Ovary (tissue), 9 donors: Measurements from ENCODE around the gene POLR3E. TPM values are rescaled to one million over a fixed set of nuclear protein-coding genes. Genes with fewer than 3 reads are reported as not detected.

Source experiments
- DNase-seq, 5 donors: peaks; one replicate each; pipeline ENCODE4 v3.0.0-alpha.2; 2019 to 2020
- H3K27ac ChIP-seq, 2 donors: fragments of 200-600 bp; one replicate each; pipeline versions ENCODE4 v1.5.1 to v1.8.0; 2019 to 2022
- H3K27me3 ChIP-seq: fragments of 200-600 bp; one replicate; pipeline ENCODE4 v1.8.0; 2022
- H3K36me3 ChIP-seq: fragments of 200-600 bp; sonication (generic); one replicate; pipeline ENCODE4 v1.5.1; 2019
- H3K4me1 ChIP-seq: one replicate; pipeline ENCODE4 v1.8.1; 2013; ENCODE audit warnings: mild to moderate bottlenecking, moderate library complexity; ENCODE audit not compliant: insufficient read depth
- H3K4me3 ChIP-seq: fragments of 200-600 bp; sonication (generic); one replicate; pipeline ENCODE4 v1.5.1; 2017
- H3K9me3 ChIP-seq, 2 donors: fragments of 200-600 bp in 1 of 2; sonication (generic) in 1 of 2; one replicate each; pipeline versions ENCODE4 v1.5.1 to v1.8.1; 2013 to 2019; ENCODE audit warnings: mild to moderate bottlenecking in 1 of 2, moderate library complexity in 1 of 2
- EP300 ChIP-seq: sonication (generic); formaldehyde crosslinking; IDR thresholded peaks from one replicate; pipeline ENCODE4 v1.6.1; 2017; ENCODE audit warnings: antibody characterized with exemption
- POLR2A ChIP-seq: fragments of 450-650 bp; IDR thresholded peaks from one replicate; pipeline ENCODE4 v1.6.1; 2017; ENCODE audit warnings: antibody characterized with exemption, mild to moderate bottlenecking, moderate library complexity
- WGBS, 3 donors: extraction: QIAGEN DNeasy Blood & Tissue Kit in 1 of 3; methylation state at CpG; one replicate each; pipeline versions ENCODE4 v1.1.5 to v1.1.7; 2013 to 2017; 5-methylcytosine and 5-hydroxymethylcytosine counted together
- intact Hi-C, 4 donors: fragments of 100-400 bp; cut with DNase I; formaldehyde crosslinking; loops; one replicate each; pipeline versions ENCODE4 v1.11.0 to v1.15.1; 2022 to 2023
- polyA plus RNA-seq, 2 donors: library from polyadenylated mRNA; stranded (reverse); fragments of 200-250 nt in 1 of 2; fragments of 350-450 nt in 1 of 2; fragmentation: Illumina TruSeq in 1 of 2; extraction: RNeasy Lipid Tissue Mini Kit (QIAGEN cat#74804) in 1 of 2; gene quantifications; one replicate each; pipeline ENCODE4 v1.2.3, GENCODE V29; 2013 to 2014
- total RNA-seq, 7 donors: library from RNA; depleted of rRNA in 2 of 7; stranded (reverse); fragments of >200 nt in 2 of 7; fragmentation: NEBNext Ultra II Directional in 3 of 7; extraction: Animal tissue kit (Norgen Biotek cat#: 25700) in 3 of 7; gene quantifications; one replicate each; pipeline versions ENCODE4 v1.1.0 to v1.2.4, GENCODE V29; 2016 to 2023
- TF ChIP-seq, protein P1 (sequence below), 3 donors: fragments of 450-650 bp in 2 of 3; fragments of 200-600 bp in 1 of 3; IDR thresholded peaks; one replicate each; pipeline versions ENCODE4 v1.5.1 to v1.8.0; 2016 to 2022; ENCODE audit warnings: antibody characterized with exemption in 3 of 3, mild to moderate bottlenecking in 1 of 3
- donor health status: DM: no; HTN: no; CAD: no; lungs with moderate emphysema.
- donor health status: DM: no; HTN: no; CAD: no.
- donor health status: Bipolar disorder and iron deficiency.
- donor health status: DM: yes; HTN: yes; CAD: no.
- donor health status: DM: no; HTN: no; CAD: no.
- donor health status: DM: yes; HTN: yes; CAD: no.

The POLR3E gene
- total and polyA plus RNA-seq, 9 donors = 18.6 to 57.0 (median 40.8) TPM

DNA sequence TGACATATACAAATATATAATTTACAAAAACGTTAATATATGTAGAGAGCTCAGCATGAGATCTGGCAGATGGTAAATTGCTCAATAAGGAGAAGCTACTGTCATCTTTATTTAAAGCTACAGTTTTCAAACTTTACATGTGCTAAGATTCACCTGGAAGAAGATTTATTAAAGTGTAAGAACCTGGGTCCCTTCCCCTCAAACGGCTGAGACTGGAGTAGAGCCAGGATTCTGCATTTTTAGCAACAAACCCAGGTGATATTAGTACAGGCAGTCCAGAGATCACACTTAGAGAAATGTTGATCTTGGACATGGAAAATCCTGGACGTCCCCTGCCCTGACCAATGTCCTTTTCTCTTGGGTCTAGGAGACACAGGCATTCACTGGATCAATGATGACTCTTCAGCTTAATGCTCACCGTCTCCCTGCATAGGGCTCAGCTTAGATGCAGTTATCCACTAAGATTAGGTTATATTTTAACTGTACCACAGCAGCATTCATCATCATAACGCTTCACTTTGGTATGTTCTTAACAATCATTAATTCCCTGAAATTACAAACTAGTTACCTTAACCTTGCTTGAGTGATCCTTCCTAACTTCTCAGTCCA, 56.8 kb downstream of the POLR3E start:
- Histone ChIP-seq H3K27ac (peak overlapping the region in 1 of 2 donors; percentile 17), H3K4me3 (no peak overlapping the region), H3K36me3 (no peaks in the 10 kb centered on the region), H3K27me3 (no peaks in the 10 kb centered on the region), H3K4me1 (peaks cover 6% of the 10 kb centered on the region), H3K9me3 (no peaks in the 10 kb centered on the region)
- WGBS, 3 donors = 48 to 50% (median 49%) methylated on average over 5 of the region's 5 CpGs
- intact Hi-C loops = no loop called here
- TF ChIP-seq POLR2A (no peak), EP300 (no peak)
- TF ChIP-seq, protein P1, sequence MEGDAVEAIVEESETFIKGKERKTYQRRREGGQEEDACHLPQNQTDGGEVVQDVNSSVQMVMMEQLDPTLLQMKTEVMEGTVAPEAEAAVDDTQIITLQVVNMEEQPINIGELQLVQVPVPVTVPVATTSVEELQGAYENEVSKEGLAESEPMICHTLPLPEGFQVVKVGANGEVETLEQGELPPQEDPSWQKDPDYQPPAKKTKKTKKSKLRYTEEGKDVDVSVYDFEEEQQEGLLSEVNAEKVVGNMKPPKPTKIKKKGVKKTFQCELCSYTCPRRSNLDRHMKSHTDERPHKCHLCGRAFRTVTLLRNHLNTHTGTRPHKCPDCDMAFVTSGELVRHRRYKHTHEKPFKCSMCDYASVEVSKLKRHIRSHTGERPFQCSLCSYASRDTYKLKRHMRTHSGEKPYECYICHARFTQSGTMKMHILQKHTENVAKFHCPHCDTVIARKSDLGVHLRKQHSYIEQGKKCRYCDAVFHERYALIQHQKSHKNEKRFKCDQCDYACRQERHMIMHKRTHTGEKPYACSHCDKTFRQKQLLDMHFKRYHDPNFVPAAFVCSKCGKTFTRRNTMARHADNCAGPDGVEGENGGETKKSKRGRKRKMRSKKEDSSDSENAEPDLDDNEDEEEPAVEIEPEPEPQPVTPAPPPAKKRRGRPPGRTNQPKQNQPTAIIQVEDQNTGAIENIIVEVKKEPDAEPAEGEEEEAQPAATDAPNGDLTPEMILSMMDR (IDR thresholded peaks at IDR 0.05) = no peak
- DNase-seq = no peak

- Histone ChIP-seq H3K9me3 (no peaks in the 10 kb centered on the region), H3K27me3 (no peaks in the 10 kb centered on the region), H3K27ac (no peak overlapping the region), H3K36me3 (no peaks in the 10 kb centered on the region), H3K4me3 (no peak overlapping the region), H3K4me1 (peaks cover 6% of the 10 kb centered on the region)
- TF ChIP-seq EP300 = no peak
- TF ChIP-seq, protein P1 (IDR thresholded peaks at IDR 0.05) = no peak
- TF ChIP-seq POLR2A = no peak
- no peak for DNase-seq
- intact Hi-C loops = no loop called here
Measured at GRCh38 chr16:22355487-22355908, 58.3 kb downstream of the POLR3E start.

- no peak for DNase-seq
- intact Hi-C loops = no loop called here
- Histone ChIP-seq H3K4me1 (peaks cover 6% of the 10 kb centered on the region), H3K9me3 (no peaks in the 10 kb centered on the region), H3K4me3 (no peak overlapping the region), H3K27me3 (no peaks in the 10 kb centered on the region), H3K27ac (no peak overlapping the region), H3K36me3 (no peaks in the 10 kb centered on the region)
- TF ChIP-seq EP300 (no peak), POLR2A (no peak)
- TF ChIP-seq, protein P1 (IDR thresholded peaks at IDR 0.05) = no peak
- 90 to 93% (median 90%) methylated on average over 7 of the region's 7 CpGs for WGBS, 3 donors
Measured at GRCh38 chr16:22356930-22357634, 59.9 kb downstream of the POLR3E start.

- TF ChIP-seq EP300 (no peak), POLR2A (no peak)
- TF ChIP-seq, protein P1 (IDR thresholded peaks at IDR 0.05) = no peak
- H3K36me3 ChIP-seq = no peaks in the 10 kb centered on the region
- no peaks in the 10 kb centered on the region for H3K27me3 ChIP-seq
- 48 to 72% (median 59%) methylated on average over 1 of the region's 1 CpG for WGBS, 3 donors
- no peaks in the 10 kb centered on the region for H3K9me3 ChIP-seq
- no peak overlapping the region for H3K27ac ChIP-seq
- peaks cover 6% of the 10 kb centered on the region for H3K4me1 ChIP-seq
- intact Hi-C loops = no loop called here
- DNase-seq = no peak
- H3K4me3 ChIP-seq = no peak overlapping the region
Measured at GRCh38 chr16:22357635-22357971, 60.4 kb downstream of the POLR3E start.
